Measurements from ENCODE around the gene RNF151. TPM values are rescaled to one million over a fixed set of nuclear protein-coding genes. Genes with fewer than 3 reads are reported as not detected.

Gene RNF151
- total RNA-seq, 6 donors from 2014 or later: 0.37 TPM; not detected in 5

- ATAC-seq (ENCODE audit: low FRiP score in 2 of 2): no peak
- no peak overlapping the region for H3K4me3 ChIP-seq
- DNase-seq: peak in 1 of 2 donors; percentile 78
- H3K36me3 ChIP-seq: peaks cover 14 to 47% (median 45%) of the 10 kb centered on the region in 4 donors
- peaks cover 18 to 38% (median 24%) of the 10 kb centered on the region in 4 donors for H3K4me1 ChIP-seq
- WGBS, 2 donors: 89 to 93% methylated on average over 12 to 16 of the region's 16 CpGs
- H3K27me3 ChIP-seq: no peaks in the 10 kb centered on the region
- TF ChIP-seq POLR2A (IDR thresholded peaks at IDR 0.05) (no peak), CTCF (IDR thresholded peaks at IDR 0.05) (no peak), POLR2AphosphoS5 (IDR thresholded peaks at IDR 0.05) (no peak), EP300 (IDR thresholded peaks at IDR 0.05) (no peak)
- no peak overlapping the region for H3K27ac ChIP-seq
- no peaks in the 10 kb centered on the region for H3K9me3 ChIP-seq
Measured at GRCh38 chr16:1973461-1974156, 7.0 kb downstream of the RNF151 start.

GRCh38 chr16:1974157-1975070, 7.8 kb downstream of the RNF151 start:
- no peak for TF ChIP-seq CTCF (IDR thresholded peaks at IDR 0.05)
- no peak for TF ChIP-seq POLR2AphosphoS5 (IDR thresholded peaks at IDR 0.05)
- no peak for TF ChIP-seq POLR2A (IDR thresholded peaks at IDR 0.05)
- no peak for TF ChIP-seq EP300 (IDR thresholded peaks at IDR 0.05)
- 96 to 97% methylated on average over 21 to 41 of the region's 42 CpGs for WGBS, 2 donors
- peaks cover 18 to 46% (median 25%) of the 10 kb centered on the region in 4 donors for H3K4me1 ChIP-seq
- DNase-seq (peak in 1 of 2 donors; percentile 79), ATAC-seq (ENCODE audit: low FRiP score in 2 of 2) (no peak)
- H3K4me3 ChIP-seq: no peak overlapping the region
- H3K36me3 ChIP-seq: peaks cover 14 to 52% (median 47%) of the 10 kb centered on the region in 4 donors
- H3K27me3 ChIP-seq: peaks cover 0 to 5% (median 2%) of the 10 kb centered on the region in 4 donors
- no peaks in the 10 kb centered on the region for H3K9me3 ChIP-seq
- H3K27ac ChIP-seq: no peak overlapping the region

GRCh38 chr16:1975432-1976215, 9.0 kb downstream of the RNF151 start:
- no peak for TF ChIP-seq CTCF (IDR thresholded peaks at IDR 0.05)
- no peak for TF ChIP-seq POLR2AphosphoS5 (IDR thresholded peaks at IDR 0.05)
- TF ChIP-seq EP300 (IDR thresholded peaks at IDR 0.05): no peak
- TF ChIP-seq POLR2A (IDR thresholded peaks at IDR 0.05): no peak
- peak in 1 of 2 donors; percentile 83 for DNase-seq
- Histone ChIP-seq H3K27me3 (peaks cover 0 to 17% (median 10%) of the 10 kb centered on the region in 4 donors), H3K9me3 (no peaks in the 10 kb centered on the region), H3K4me1 (peaks cover 18 to 56% (median 30%) of the 10 kb centered on the region in 4 donors), H3K36me3 (peaks cover 14 to 52% (median 47%) of the 10 kb centered on the region in 4 donors), H3K27ac (no peak overlapping the region), H3K4me3 (no peak overlapping the region)
- ATAC-seq (ENCODE audit: low FRiP score in 2 of 2): no peak
- WGBS, 2 donors: 87 to 96% methylated on average over 20 to 31 of the region's 33 CpGs

- Histone ChIP-seq H3K27ac (no peak overlapping the region), H3K4me1 (peaks cover 14 to 54% (median 26%) of the 10 kb centered on the region in 4 donors), H3K9me3 (no peaks in the 10 kb centered on the region), H3K4me3 (no peak overlapping the region), H3K27me3 (peaks cover 0 to 23% (median 10%) of the 10 kb centered on the region in 4 donors), H3K36me3 (peaks cover 14 to 52% (median 47%) of the 10 kb centered on the region in 4 donors)
- TF ChIP-seq POLR2AphosphoS5 (IDR thresholded peaks at IDR 0.05) (no peak), CTCF (IDR thresholded peaks at IDR 0.05) (no peak), POLR2A (IDR thresholded peaks at IDR 0.05) (no peak), EP300 (IDR thresholded peaks at IDR 0.05) (no peak)
- 94 to 100% methylated on average over 2 to 8 of the region's 8 CpGs for WGBS, 2 donors
- no peak for DNase-seq
- no peak for ATAC-seq (ENCODE audit: low FRiP score in 2 of 2)
Measured at GRCh38 chr16:1976216-1976520, 9.5 kb downstream of the RNF151 start.
